SK-N-SH treated with all-trans-retinoic acid at 6 μM for 48 hours (cell line): Measurements from ENCODE around the gene EVX2.

Experiments used
- GLIS3 ChIP-seq: fragments of 250-450 bp; sonication (Bioruptor Pico); IDR thresholded peaks from 2 replicates; pipeline ENCODE4 v1.5.0; 2020; ENCODE audit warnings: mild to moderate bottlenecking, moderate library complexity
- PATZ1 ChIP-seq: fragments of 250-450 bp; sonication (Bioruptor Pico); IDR thresholded peaks from 2 replicates; pipeline ENCODE4 v1.8.0; 2020; ENCODE audit warnings: mild to moderate bottlenecking, moderate library complexity, borderline replicate concordance
- RARB ChIP-seq: fragments of 250-450 bp; sonication (Bioruptor Pico); IDR thresholded peaks from 2 replicates; pipeline ENCODE4 v1.8.0; 2021; ENCODE audit warnings: mild to moderate bottlenecking, moderate library complexity
- TSHZ2 ChIP-seq: fragments of 250-450 bp; sonication (Bioruptor Pico); IDR thresholded peaks from 2 replicates; pipeline ENCODE4 v1.5.0; 2020; ENCODE audit warnings: mild to moderate bottlenecking, moderate library complexity
- ZNF565 ChIP-seq: fragments of 450-650 bp; formaldehyde crosslinking; conservative IDR thresholded peaks from 2 replicates; pipeline ENCODE4 v1.5.0; 2020; ENCODE audit warnings: low read depth, mild to moderate bottlenecking, moderate library complexity
- ZNF8 ChIP-seq: fragments of 450-650 bp; formaldehyde crosslinking; IDR thresholded peaks from 2 replicates; pipeline ENCODE4 v1.5.0; 2020; ENCODE audit warnings: mild to moderate bottlenecking, moderate library complexity
- TF ChIP-seq, protein P1 (sequence below): fragments of 250-450 bp; sonication (Bioruptor Pico); IDR thresholded peaks from 2 replicates; pipeline ENCODE4 v1.5.1; 2020; ENCODE audit warnings: low read depth, mild to moderate bottlenecking, moderate library complexity

DNA sequence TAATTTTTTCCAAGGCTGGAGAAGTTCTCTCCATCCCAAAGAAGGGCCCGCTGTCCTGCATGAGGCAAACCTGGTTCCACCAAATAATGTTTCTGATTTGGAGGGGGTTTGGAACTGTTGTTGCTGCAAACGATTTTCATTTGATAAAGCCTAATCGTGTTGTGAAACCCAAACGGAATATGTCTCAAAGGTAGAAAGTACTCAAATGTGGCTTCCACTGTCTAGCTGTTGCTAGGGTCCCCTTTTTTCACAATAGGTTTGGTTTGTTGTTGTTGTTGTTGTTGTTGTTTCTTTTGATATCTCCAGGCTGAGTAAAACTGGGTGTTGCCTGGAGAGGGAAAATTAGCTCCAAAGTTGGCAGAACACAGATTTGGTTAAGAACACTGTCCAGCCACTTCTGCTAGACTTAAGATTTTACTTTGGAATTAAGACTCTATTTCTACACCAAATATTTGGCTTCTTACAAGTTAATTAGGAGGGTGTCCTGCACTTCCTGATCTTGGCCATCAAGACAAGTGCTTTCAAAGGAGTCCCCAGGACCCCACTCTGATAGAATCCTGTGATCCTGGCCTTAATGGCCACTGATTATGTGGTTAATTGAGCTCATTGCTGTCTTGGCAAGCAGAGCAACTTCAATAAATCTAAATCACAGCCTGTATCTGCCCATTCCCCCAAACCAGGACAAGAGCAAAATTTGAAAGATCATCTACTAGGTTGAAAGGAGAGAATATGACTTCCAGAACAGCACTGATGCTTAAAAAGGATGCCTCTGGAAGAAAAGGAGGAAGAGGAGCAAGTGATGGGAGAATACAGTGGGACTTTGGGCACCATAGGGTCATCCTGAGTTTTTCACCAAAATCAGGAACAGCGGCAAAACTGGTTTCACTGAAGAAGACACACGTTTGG is 5.4 kb upstream of the EVX2 start:
- TF ChIP-seq, protein P1, sequence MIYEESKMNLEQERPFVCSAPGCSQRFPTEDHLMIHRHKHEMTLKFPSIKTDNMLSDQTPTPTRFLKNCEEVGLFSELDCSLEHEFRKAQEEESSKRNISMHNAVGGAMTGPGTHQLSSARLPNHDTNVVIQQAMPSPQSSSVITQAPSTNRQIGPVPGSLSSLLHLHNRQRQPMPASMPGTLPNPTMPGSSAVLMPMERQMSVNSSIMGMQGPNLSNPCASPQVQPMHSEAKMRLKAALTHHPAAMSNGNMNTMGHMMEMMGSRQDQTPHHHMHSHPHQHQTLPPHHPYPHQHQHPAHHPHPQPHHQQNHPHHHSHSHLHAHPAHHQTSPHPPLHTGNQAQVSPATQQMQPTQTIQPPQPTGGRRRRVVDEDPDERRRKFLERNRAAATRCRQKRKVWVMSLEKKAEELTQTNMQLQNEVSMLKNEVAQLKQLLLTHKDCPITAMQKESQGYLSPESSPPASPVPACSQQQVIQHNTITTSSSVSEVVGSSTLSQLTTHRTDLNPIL (CRISPR knock-in tag), result no peak
- TF ChIP-seq GLIS3 (no peak), ZNF565 (no peak), PATZ1 (CRISPR knock-in tag) (no peak), ZNF8 (CRISPR knock-in tag) (no peak), RARB (no peak), TSHZ2 (CRISPR knock-in tag) (no peak)
